NOMO-1 treated with dmso at 0.1 percent for 144 hours (cell line): Measurements from ENCODE around the gene PRKAB1.

Experiments used
- DNase-seq: peaks from one replicate; lab custom pipeline; 2025; ENCODE audit not compliant: unreplicated experiment; lab: John Stamatoyannopoulos, UW

The PRKAB1 gene

DNA sequence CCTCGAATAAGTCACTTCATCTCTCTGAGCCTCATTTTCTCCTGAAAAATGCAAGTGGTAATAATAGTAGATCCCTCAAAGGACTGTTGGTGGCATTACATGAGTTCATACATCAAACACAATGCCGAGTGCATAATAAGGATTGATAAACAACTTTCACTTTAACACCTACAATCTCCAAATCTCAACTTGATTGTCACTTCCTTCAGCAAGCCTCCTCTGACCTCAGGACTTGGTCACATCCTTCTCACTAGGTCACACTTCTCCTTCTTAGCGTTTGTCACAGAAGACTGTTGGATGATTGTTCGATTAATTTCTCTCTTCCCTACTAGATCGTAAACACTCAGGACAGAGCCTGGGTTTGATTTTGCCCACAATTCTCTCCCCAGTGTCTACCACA lies 7.9 kb upstream of the PRKAB1 start:
- peak; percentile 47 for DNase-seq

DNA sequence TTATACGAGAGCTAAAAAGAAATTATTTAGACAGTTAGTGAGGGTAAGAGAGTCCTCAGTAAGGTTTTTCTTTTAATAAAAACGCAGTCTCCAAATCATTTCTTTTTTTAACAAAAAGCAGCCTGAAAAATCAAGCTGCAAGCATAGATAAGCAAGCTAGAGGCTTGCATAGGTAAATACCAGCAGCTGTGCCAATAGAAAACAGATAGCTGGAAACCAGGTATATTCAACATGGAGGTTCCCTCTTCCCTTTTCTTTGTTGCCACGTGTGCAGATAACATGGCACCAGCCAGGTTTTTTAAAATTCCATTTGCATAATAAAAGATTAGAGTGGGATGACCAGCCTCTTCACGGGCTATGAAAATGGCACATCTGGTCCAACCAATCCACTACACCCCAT lies 6.1 kb upstream of the PRKAB1 start:
- DNase-seq, result no peak

DNA sequence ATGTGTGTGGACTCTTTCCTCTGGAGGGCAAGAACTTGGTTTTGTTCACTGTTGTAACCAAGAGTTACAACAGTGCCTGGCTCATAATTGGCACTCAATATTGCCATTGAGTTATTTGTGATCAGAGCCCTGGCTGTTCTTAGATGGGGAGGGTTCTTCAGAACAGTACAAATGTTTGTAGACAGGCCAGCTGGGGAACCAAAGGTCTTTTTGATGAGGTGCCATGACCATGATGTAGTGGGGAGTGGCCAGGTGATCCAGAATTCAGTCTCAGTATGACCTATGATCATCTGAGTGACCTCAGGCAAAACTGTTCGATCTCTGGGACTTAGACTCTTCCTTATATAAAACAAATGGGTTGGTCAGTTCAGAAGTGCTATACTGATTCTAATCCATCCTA lies 3.3 kb upstream of the PRKAB1 start:
- DNase-seq, result no peak

DNA sequence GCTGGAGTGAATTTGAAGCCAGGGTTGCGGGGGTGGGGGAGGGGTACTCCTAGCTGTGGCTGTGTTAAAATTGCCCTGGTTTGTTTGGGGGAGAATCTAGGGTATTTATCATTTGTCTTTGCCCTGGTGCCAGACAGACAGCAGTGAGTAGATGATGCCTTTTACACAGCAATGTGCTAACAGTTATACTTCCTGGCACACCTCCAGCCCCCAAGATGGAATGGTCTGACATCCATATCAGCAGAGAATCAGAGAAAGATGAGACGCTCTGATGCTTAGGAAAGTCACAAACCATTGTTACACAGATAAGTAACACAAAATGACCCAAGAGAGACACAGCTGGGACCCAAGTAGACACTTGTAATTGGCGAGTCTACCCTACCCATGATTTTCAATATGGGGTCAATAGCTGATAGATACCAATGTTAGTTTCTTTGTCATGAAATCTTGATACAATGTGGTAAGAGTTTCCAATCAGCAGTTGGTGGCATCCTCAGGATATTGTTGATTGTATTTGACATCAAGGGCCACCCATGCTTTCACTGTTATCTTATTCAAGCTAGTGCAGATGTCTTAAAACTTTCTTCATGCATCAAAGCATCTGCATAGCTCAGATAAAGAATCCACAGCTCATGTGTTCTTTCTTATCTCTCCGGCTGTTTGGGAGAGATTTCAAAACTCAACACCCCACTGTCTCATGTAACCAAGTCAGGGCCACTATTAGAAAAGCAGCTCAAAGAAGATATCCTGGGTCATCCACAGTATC lies 2.6 kb upstream of the PRKAB1 start:
- no peak for DNase-seq

DNA sequence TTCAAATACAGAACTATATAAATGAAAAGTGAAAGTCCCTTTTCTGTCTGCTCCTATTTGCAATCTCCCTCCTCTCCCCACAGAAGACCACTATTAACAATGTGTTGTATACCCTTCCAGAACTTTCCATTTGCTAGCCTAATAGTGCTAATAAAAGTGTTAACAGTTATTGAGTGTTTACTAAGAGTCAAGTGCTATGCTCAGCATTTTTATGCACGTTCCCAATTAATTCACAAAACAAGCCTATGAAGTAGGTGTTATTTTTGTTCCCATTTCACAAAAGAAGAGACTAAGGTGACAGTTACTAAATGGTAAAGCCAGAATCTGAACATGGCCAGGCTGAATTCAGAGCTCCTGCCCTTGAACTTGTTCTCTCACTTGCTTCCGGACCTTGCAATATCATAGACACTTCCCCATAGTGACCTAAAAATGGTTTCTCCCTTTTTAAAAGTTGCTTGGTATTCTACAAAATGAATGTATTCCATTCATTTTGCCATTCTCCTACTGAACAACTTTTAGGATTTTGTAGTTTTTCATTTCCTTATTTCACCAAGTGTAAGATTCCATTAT lies 1.6 kb upstream of the PRKAB1 start:
- DNase-seq, result no peak

DNA sequence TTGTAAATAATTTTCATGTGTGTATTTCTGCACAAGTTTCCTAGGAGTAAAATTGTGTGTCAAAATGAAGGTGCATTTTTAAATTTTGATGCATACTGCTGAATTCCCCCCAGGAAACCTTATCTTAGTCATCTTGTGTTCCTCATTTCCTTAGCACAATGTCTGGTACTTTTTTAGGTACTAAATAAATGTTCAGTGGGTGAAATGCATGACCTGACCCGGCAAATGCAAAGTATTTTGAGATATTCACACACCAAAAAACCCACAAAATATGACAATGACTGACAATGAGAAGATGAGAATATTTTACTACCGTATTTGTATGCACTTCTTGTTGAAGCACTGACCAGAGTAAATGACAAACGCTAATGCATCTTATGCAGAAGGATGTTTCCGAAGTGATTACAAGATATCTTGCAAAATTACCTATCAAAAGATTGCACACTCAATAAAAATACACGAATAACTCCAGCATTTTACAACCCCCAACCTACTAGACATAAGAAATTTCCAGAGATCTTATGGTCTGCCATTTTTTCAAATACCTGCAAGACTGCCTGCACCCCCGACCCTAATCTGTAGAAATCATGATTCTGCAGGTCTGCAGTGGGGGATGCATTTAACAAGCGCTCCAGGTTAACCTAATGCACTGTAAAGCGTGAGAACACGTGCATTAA lies 895 bp upstream of the PRKAB1 start:
- no peak for DNase-seq

DNA sequence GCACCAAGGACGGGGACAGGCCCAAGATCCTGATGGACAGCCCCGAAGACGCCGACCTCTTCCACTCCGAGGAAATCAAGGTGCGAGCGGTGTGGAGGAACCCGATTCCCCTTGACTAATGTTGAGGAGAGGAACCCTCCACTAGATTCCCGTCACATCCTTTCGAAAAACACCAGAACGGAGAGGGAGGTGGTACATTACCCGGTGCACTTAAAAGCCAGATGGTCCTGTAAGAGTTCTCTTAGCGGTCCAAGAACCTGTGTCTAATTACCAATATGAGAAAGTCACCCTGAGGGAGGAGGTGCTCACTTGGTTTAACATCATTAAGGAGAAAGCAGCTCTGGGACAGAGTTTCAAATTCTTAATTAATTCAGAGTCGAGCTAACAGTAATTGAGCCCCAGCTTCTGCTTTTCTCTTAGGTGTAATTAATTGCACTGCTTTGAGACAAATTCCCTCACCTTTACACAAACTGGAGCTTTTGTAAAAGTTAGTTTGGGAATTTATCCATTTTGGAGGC lies 450 bp downstream of the PRKAB1 start:
- DNase-seq, result no peak

DNA sequence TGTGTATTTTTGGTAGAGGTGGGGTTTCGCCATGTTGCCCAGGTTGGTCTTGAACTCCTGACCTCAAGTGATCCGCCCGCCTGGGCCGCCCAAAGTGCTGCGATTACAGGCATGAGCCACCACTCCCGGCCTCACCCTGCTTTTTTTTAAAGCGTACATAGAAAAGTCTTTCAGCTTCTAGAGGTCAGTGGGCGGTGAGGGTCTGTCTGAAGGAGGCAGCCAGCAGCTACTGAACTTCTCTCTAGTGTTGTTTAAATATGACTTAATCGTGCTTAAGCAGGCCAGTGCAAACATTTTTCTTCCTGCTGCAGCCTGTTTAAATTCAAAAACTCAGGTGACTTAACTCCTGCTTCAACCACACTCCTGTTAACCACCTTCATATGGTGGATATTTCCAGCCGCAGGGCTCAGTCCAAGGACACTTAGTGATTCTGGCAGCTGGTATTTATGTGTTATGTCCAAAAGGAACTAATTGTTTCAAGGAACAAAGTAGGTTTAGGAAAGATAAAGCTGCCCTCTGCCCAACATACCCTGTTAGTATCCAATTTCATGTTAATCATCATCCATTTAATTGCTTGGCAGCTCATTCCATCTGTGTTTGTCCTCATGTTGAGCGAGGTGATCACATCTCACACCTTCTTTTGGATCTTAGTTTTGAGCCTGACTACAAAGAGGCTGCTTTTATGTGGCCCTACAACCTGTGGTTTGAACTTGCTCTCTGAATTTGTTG lies 2.0 kb downstream of the PRKAB1 start:
- no peak for DNase-seq

DNA sequence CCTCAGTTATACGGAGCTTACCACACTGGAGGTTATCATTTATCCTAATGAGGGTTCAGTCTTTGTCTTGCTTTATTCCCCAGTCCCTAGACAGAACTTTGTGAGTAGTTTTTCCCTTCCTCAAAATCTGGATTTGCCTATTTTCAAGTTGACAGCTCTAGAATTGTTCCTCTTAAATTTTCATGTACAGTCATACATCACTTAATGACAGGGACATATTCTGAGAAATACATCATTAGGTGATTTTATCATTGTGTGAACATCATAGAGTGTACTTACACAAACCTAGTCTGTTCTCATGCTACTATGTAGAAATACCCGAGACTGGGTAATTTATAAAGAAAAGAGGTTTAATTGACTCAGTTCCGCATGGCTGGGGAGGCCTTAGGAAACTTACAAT lies 3.1 kb downstream of the PRKAB1 start:
- DNase-seq, result no peak

DNA sequence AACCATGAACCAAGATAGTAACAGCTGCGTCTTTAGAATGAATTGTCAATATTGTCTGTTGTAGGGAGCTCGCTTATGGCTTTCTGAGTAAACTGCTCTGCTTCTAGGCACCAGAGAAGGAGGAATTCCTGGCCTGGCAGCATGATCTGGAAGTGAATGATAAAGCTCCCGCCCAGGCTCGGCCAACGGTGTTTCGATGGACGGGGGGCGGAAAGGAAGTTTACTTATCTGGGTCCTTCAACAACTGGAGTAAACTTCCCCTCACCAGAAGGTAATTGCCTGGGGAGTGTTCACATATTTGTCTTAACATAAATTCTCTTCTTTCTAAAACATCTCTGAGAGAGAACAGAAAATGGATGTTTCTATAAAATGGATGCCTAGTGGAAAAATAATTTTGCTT lies 4.3 kb downstream of the PRKAB1 start:
- no peak for DNase-seq

DNA sequence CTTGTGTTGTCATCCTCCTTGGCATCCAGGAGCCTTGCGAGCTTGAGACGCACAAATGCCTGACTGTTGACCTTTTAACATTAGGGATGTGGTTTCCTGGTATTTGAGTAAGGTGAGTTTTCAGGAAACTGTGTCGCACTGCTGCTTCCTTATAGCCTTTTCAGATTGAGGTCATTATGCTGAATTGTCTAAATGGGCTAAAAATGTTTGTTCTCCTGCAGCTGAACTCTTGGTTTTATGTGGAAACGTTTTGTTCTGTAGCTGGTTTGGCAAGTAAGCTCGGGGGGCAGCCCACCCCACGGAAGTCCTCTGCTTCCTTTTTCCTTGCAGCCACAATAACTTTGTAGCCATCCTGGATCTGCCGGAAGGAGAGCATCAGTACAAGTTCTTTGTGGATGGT lies 5.7 kb downstream of the PRKAB1 start:
- DNase-seq, result no peak

DNA sequence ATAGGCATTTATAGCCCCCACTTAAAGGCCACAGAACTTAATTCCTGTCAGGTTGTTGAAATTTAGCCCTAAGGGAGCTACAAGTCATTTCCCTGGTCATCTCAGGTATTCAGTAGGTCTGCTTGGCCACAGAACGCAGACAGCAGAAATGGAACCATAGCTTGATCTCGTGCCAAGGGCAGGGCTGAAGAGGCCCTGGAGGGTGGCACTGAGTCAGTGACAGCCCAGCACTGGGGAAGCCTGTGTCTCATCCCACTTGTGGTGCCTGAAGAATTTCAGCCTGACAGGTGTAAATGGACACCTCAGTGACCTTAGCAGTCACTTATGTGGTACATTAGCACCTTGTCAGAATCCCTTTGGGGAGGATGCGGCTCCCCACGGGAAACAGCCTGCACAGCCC lies 6.6 kb downstream of the PRKAB1 start:
- DNase-seq, result no peak

DNA sequence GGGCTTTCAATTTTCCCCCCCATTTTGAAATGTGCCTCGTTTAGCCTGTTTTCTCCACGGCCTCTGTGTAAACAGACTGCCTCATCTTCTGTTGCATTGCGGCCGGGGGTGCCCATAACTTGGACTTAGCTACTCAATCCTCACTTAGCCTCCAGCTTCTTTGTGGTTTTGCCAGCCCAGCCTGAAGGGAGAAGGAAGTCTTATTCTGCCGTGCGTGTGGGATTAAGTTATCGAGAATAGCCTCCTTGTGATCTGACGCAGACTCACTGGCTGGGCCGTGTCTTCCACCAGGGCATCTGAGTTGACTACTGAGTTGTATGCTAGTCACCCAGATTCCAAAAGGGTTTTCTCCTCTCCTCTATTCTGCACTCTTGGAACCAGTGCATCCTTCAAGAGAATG lies 8.1 kb downstream of the PRKAB1 start:
- DNase-seq, result no peak

DNA sequence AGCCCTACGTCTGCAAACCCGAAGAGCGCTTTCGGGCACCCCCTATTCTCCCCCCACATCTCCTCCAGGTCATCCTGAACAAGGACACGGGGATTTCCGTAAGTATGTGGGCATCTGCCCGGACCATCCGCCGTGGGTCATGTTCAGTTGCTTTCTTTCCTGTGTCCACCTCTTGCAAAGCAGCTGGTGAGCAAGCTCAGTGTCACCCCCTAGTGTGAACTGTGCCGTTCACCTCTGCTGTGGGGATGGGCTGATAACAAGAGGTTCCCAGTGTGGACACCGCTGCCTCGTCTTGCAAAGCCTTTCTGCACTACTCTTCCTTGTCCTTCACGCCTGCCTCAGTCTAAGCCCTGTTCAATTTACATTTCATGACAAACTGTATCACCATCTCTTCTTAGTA lies 8.6 kb downstream of the PRKAB1 start:
- DNase-seq, result no peak

DNA sequence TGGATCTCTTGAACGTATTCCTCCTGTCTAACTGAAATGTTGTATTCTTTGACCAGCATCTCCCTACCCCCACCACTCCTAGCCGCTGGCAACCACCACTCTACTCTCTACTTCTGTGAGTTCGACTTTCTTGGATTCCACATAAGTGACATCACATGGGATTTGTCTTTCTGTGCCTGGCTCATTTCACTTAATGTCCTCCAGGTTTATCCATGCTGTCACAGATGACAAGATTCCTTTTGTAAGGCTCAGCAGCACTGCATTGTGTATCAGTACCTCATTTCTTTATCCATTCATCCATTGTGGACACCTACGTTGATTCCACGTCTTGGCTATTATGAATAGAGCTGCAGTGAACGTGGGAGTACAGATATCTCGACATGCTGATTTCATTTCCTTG lies 10.5 kb downstream of the PRKAB1 start:
- DNase-seq, result no peak

DNA sequence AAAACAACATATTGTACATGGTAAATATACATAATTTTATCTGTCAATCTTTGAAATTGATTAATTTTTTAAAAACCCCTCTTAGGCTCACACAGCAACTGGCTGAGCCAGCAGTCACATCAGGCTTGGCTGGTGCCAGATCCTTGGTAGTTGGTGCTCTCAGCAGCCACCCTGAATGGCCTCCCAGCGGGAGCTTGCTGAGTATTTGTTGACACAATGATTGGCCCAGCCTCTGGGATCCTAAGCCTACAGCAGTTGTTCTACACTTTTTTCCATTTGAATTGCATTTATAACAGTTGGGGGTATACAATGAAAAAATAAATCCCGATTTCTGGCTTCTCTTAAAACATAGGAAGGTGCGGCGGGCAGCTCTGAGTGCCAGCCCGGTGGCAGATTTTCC lies 11.1 kb downstream of the PRKAB1 start:
- no peak for DNase-seq

DNA sequence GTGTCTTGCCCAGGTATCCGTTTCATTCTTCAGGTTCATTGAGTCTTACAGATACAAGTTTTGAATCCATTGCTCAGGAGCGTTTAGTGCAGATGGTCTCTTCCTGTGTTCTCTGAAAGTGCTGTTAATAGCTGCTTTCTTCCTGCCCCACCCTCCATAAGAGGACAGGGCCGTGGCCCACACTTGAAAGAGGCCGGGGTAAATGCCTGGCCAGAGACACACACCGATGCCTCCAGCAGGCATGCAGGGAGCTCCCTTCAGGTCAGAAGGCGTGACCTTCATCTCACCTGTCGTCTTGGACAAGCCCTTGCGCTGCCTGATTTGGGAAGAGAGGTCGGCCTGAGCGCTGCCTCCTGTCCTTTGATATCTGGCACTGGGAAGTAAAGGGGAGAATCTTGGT lies 11.6 kb downstream of the PRKAB1 start:
- no peak for DNase-seq

DNA sequence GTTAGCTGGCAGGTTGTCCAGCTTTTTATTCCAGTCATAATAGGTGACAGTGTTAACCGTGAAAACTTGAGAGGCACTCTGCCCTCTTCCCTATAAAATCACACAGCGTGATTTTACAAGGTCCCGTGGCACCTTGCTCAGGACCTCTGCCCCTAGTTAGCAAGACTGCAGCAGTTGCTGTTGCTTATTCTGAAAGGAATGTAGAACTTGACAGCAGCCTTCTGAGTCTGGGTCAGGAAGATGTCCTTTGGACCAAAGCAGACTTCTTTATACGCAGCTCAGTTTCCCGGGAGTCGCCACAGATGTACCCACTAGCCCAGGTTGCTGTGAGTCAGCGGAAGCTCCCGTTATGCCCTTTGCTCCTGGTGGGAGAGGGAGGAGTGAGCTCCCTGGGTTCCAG lies 13.2 kb downstream of the PRKAB1 start:
- DNase-seq, result no peak

DNA sequence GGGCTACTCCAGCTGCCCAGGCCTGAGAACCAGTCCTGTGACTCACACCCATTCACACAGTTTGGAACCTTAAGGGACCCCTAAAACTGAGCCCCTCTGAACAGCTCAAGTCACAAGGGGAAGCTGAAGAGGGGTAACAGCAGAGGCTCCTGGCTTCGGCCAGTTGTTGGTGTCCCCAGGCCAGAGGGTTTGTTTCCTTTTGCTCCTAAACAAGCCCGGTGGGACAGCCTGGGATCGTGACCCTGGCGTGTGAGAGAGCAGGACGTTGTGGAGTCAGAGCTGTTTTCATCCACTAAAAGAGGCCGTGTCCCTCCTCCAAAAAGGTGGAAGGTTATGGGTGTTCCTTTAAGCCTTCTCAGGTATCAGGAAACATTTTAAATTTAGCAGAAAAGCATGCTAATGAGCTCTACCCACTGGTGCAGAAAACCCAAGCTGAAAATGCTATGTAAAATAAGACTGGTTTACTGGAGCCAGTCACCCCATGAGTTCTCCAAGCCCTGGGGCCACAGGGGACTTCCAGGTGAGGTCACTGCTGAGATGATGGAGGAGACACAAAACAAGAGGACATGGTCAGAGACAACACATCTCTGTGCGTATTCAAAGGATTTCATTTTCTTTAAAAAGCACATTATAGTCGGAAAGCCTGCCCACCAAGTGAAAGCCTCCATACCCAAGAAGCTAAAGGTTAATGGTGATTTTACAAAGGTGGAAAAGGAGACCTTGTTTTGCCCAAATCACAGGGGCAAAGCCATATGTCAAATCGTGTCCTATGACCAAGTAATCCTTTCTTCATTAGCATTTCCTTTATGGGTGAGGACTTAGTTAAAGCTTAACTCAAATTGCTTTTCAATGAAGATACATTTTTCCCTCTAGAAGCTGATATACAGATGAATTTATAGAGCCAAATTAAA lies 14.1 kb downstream of the PRKAB1 start:
- DNase-seq, result no peak

DNA sequence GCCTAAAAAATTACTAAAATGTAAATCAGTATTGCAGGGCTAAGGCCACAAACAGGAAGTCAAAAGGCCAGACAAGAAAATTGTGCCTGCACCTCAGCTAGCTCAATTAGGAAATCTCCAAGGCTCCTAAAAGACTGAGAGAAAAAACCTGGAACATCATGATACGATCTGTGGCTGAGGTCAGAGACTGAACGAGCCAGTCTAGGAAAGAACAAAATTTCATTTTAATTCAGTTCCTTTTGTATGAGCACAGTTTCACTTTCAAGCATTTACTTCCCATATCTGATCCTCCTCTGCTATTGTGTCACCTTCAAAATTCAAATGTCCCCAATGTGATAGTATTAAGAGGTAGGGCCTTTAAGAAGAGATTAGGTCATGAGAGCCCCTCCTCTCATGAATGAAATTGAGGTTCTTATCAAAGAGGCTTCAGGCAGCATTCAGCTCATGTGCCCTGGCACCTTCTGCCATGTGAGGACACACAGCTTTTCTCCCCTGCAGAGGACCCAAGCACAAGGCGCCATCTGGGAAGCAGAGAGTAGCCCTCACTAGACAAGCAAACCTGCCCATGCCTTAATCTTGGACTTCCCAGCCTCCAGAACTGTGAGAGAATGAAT lies 14.8 kb downstream of the PRKAB1 start:
- peak; percentile 72 for DNase-seq
